OCI-LY7 (cell line): ENCODE measurements around the gene POLR2I.

Experiments
- CTCF ChIP-seq: fragments of 200-600 bp; sonication (generic); conservative IDR thresholded peaks from 2 replicates; pipeline ENCODE4 v1.5.1; 2014; ENCODE audit warnings: mild to moderate bottlenecking, antibody characterized with exemption, low read length, moderate library complexity, mixed read lengths
- EZH2phosphoT487 ChIP-seq: fragments of 200-600 bp; sonication (generic); IDR thresholded peaks from 2 replicates; pipeline ENCODE4 v1.6.1; 2018; ENCODE audit warnings: low read depth, borderline replicate concordance, mild to moderate bottlenecking, mixed run types, antibody characterized with exemption, low read length, moderate library complexity, mixed read lengths

- no peak for TF ChIP-seq CTCF
- TF ChIP-seq EZH2phosphoT487 = no peak
Observed at GRCh38 chr19:36067681-36068080, 47.0 kb downstream of the POLR2I start.
